Epithelial cell of proximal tubule (primary cell): ENCODE measurements around the gene CTIF. TPM values are rescaled to one million over a fixed set of nuclear protein-coding genes. Genes with fewer than 3 reads are reported as not detected.

Experiments
- DNase-seq: peaks from one replicate; pipeline ENCODE4 v3.0.0-alpha.2; 2011; ENCODE audit warnings: low read depth
- H3K4me3 ChIP-seq: 2 replicates; pipeline ENCODE4 v1.5.1; 2011; ENCODE audit warnings: low read depth, mild to moderate bottlenecking, low read length
- CTCF ChIP-seq: conservative IDR thresholded peaks from 2 replicates; pipeline ENCODE4 v1.5.1; 2012; ENCODE audit warnings: low read depth, mild to moderate bottlenecking, low read length
- total RNA-seq: library from RNA; depleted of rRNA; stranded (reverse); fragments of >200 nt; gene quantifications from 2 replicates; pipeline ENCODE4 v1.2.3, GENCODE V29; 2015

The CTIF gene
- total RNA-seq, 1 donor from 2014 or later = 12.9 TPM

GRCh38 chr18:48877941-48878340 lies 339.1 kb downstream of the CTIF start:
- H3K4me3 ChIP-seq = no peak overlapping the region
- TF ChIP-seq CTCF = no peak
- no peak for DNase-seq

GRCh38 chr18:48878471-48878870 lies 339.6 kb downstream of the CTIF start:
- DNase-seq = no peak
- no peak for TF ChIP-seq CTCF
- no peak overlapping the region for H3K4me3 ChIP-seq

- DNase-seq = no peak
- no peak for TF ChIP-seq CTCF
- no peak overlapping the region for H3K4me3 ChIP-seq
Measured at GRCh38 chr18:48879008-48879431, 340.2 kb downstream of the CTIF start.

- no peak for DNase-seq
- H3K4me3 ChIP-seq = no peak overlapping the region
- no peak for TF ChIP-seq CTCF
Measured at GRCh38 chr18:48880931-48881330, 342.1 kb downstream of the CTIF start.

- TF ChIP-seq CTCF = no peak
- no peak overlapping the region for H3K4me3 ChIP-seq
- no peak for DNase-seq
Measured at GRCh38 chr18:48882379-48882778, 343.5 kb downstream of the CTIF start.

- no peak overlapping the region for H3K4me3 ChIP-seq
- TF ChIP-seq CTCF = no peak
- no peak for DNase-seq
Measured at GRCh38 chr18:48884306-48884705, 345.5 kb downstream of the CTIF start.

GRCh38 chr18:48884771-48885170 lies 345.9 kb downstream of the CTIF start:
- no peak for TF ChIP-seq CTCF
- H3K4me3 ChIP-seq = no peak overlapping the region

More at GRCh38 chr18:48884771-48885170, 345.9 kb downstream of the CTIF start:
- DNase-seq = no peak
